GM21529 (cell line): Measurements from ENCODE around the gene RTN3.
A peak's percentile ranks its signal among the peaks of the same experiment; 100 is the strongest.
"Not testable (repeated sequence)": the region's sequence is repeated elsewhere in the genome, so short reads cannot be mapped to it uniquely, and the experiment has no call there.

Experiments
- ATAC-seq: cut with Tn5 transposase; IDR thresholded peaks from one replicate; pipeline ENCODE4 v1.9.1; 2021; ENCODE audit not compliant: unreplicated experiment

Gene RTN3, protein sequence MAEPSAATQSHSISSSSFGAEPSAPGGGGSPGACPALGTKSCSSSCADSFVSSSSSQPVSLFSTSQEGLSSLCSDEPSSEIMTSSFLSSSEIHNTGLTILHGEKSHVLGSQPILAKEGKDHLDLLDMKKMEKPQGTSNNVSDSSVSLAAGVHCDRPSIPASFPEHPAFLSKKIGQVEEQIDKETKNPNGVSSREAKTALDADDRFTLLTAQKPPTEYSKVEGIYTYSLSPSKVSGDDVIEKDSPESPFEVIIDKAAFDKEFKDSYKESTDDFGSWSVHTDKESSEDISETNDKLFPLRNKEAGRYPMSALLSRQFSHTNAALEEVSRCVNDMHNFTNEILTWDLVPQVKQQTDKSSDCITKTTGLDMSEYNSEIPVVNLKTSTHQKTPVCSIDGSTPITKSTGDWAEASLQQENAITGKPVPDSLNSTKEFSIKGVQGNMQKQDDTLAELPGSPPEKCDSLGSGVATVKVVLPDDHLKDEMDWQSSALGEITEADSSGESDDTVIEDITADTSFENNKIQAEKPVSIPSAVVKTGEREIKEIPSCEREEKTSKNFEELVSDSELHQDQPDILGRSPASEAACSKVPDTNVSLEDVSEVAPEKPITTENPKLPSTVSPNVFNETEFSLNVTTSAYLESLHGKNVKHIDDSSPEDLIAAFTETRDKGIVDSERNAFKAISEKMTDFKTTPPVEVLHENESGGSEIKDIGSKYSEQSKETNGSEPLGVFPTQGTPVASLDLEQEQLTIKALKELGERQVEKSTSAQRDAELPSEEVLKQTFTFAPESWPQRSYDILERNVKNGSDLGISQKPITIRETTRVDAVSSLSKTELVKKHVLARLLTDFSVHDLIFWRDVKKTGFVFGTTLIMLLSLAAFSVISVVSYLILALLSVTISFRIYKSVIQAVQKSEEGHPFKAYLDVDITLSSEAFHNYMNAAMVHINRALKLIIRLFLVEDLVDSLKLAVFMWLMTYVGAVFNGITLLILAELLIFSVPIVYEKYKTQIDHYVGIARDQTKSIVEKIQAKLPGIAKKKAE

DNA sequence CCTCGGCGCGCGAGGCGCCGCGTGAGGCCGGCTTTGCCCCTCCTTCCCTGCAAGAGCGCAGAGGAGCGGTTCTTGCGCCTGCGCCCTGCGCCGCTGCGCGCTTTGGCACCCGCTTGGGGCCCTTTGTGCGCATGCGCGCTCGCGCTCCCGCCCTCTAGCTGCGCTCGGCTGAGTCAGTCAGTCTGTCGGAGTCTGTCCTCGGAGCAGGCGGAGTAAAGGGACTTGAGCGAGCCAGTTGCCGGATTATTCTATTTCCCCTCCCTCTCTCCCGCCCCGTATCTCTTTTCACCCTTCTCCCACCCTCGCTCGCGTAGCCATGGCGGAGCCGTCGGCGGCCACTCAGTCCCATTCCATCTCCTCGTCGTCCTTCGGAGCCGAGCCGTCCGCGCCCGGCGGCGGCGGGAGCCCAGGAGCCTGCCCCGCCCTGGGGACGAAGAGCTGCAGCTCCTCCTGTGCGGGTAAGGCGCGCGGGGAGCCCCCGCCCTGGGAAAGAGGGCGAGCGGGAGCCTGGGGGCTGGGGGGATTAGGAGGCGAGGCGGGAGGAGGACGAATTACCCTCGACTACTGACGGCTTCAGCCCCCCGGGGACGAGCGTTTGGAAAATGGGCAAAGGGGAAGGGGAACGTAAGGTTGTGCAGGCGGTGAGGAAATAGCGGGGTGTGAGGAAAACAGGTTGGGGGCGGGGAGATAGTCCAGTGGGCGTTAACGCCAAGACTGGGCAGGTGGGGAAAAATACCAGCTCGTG is at the start of gene RTN3:
RTN3 (plus strand) TSS at position 180 of the 745 bp plus-strand sequence; CDS start at position 317, 137 bp downstream.
- peak; percentile 81 for ATAC-seq

DNA sequence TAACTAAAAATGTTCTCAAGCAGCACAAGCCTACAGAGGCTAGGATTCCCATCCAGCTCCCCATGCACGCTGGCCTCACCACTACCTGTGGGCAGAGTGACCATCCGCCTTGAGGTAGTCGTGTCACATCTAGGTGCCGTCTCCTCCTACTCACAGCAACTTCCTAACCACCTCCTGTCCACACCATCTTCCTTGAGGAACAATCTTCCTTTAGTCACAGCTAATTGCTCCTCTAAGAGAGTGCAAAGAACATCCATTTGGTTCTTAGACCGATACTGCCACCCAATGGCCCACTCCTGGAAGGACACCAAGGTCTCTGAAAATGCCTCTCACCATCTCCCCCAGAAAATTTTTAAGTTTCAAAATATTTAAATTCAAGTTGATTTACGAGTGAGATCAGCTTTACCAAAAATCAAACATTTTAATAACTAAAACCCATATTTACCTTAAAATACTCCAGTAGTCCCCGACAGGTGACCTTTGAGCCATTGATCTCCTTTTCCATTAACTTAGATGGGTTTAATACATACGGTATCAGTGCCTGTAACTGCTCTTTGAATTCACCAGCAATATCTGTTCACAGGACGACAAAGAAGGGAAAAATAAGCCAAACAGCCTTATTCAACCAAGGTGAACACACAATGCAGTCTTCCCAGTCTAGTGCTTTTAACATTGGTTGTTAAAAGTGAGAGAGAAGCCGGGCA is 45.4 kb upstream of the RTN3 start:
- no peak for ATAC-seq

DNA sequence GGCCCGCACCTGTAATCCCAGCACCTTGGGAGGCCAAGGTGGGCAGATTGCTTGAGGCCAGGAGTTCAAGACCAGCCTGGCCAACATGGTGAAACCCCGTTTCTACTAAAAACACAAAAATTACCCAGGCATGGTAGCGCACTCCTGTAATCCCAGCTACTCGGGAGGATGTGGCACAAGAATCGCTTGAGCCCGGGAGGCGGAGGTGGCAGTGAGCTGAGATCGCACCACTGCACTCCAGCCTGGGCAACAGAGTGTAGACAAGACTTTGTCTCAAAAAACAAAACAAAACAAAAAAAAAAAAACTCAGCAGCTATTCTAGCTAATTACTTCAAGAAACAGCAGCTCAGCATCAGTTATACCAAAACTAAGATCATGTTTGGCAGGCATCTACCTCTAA is 42.9 kb upstream of the RTN3 start:
- ATAC-seq, result not testable (repeated sequence)

DNA sequence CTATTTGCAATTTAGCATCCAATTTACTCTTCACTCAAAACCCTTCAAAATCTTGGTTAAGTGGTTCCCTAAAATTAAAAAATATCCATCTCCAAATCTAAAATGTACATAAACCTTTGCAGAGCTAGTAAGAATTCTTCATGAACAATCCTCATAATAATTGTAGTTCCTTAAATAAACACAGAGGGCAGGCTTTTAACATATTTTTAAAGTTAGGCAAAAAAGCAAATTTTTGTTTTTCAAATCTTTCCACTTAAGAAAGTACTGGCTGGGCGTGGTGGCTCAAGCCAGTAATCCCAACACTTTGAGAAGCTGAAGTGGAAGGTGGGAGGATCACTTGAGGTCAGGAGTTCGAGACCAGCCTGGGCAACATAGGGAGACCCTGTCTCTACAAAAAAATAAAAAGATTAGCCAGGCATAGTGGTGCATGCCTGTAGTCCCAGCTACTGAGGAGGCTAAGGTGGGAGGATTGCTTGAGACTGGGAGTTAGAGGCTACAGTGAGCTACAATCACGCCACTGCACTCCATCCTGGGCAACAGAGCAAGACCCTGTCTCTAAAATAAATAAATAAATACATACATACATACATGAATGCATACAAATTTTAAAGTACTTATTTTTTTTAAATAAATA is 42.0 kb upstream of the RTN3 start:
- ATAC-seq, result no peak

DNA sequence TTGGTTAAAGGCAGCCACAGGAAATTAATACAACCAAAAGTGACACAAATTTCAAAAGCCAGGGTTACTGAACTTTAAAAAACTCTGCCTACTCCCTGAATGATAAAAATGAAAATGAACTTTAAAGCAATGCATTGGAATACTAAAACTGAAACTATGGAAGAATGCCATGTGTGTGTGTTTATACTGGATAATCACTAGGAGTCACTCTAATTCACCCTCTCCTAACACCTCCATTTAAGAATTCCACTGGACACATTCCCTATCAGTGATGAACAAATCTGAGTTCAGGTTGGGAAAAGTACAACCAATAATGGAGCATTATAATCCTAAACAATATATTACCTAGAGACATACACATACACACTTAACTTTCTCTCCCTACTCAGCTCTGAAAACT is 39.6 kb upstream of the RTN3 start:
- ATAC-seq, result no peak

DNA sequence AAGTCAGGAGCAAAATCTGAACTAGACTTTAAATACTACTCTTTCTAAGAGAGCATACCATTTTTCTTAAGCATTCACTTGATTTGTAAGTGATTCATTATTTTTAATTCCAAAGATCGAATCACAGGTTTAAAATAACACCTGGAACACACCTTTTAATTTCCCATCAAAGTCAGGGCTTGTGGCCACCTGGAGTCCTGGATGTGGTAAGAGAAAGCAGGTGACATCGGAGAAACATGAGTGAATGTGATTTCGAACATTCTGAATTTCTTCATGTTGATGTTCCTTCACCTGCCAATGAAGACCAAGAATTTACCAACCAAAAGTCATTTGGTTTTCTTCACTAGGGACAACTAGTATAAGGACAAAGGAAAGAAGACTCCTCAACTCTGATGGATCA is 38.1 kb upstream of the RTN3 start:
- ATAC-seq, result no peak

DNA sequence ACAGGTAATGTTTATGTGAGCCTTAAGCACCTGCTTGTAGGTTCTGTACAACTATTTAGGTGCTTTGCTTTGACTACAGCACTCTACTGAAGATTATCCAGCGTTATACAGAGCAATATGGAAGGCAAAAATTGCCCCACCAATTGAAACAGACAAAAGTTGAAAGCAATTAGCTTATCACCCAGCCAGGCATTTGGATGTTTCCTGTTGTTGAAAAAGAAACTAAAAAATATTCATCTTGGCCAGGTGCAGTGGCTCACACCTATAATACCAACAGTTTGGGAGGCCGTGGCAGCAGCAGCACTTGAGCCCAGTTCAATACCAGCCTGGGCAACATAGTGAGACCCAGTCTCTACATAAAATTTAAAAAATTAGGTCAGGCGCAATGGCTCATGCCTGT is 28.6 kb upstream of the RTN3 start:
- no peak for ATAC-seq

DNA sequence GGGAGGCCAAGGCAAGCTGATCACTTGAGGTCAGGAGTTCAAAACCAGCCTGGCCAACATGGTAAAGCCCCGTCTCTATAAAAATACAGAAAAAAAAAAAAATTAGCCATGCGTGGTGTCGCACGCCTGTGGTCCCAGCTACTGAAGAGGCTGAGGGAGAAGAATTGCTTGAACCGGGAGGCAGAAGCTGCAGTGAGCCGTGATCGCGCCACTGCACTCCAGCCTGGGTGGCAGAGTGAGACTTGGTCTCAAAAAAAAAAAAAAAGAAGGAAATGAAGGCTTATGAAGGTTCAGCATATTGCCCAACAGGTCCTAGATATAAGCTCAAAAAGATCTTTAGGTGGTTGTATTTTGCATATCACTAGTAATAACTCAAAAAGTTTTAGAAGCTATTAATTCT is 20.3 kb upstream of the RTN3 start:
- ATAC-seq, result no peak

DNA sequence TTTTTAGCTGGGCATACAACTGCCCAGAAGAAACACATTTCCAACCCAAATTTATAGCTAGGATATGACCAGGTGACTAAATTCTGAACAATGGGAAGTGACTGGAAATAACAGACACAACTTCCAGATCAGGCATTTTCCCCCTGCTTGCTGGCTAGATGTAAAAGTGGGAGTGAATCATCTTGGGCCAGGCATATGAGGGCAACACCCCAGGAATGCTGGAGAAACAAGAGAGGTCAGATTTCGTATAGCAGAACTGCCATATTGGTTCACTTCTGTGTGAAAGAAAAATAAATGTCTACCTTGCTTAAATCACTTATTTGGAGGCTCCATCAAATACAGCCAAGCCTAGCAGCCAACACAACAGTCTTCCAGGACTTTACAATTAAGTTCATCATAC is 17.5 kb upstream of the RTN3 start:
- ATAC-seq, result no peak

DNA sequence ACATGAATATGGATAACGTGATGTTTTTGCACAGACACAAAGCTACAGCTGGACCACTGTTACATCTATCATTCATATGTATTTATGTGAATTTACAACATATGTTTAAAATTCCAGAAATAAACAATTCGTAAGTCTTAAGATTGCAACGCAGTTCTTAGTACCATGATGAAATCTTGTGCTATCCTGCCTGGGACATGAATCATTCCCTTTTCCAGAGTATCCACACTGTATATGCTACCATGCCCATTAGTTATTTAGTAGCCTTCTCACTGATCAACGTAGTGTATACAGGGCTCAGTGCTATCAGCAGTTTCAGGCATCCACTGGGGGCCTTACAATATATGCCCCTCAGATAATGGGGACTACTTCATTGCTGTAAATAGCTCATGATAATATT is 14.4 kb upstream of the RTN3 start:
- no peak for ATAC-seq

DNA sequence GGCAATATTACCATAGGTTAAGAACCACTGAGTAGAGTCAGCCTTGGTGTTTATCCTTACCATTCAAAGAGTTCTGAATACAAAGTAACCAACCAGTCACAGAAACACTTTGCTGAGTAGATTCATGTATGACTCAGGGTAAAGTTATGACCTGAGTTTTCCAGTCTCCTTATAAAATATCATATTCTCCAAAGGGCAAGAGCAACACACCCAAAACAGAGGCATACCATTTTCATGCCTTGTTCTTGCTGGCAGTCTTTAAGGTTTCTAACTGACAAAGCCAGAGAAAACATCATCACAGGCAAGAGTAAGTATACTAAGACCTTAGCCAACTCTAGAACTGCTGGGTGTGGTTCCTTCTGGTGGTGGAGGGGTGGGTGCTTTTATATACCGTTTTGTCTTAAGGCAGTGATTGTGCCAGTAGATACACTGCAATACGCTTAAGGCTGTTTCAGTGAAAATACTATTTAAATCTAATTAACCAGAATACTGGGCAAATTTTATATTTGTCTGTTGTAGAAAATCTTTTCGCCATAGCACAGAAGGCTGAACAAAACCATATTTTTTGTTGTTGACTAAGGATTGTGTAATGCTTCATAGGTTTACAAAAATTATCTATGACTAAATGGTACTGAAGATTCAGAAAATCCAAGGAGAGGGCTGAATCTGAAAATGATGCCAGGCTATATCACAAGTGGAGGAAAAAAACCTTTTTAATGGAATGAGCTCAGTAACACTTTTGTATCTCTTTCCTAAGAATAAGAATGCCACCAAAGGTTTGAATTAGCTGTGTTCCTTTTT is 13.1 kb upstream of the RTN3 start:
- ATAC-seq, result no peak

DNA sequence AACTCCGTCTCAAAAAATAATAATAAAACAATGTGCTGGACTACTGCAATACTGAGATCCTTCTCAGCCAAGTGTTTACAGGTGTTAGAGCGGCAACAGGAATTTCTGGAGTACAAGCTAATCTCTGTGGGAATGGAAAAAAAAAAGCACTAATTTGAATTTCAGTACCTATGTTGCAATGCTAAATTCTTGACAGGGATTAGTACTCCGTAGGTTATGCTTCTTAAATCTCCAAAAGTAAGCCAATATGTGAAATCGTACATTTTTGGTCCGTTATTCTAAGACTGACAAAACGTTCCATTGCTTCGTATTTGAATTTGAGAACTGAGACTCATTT is 11.2 kb upstream of the RTN3 start:
- no peak for ATAC-seq

DNA sequence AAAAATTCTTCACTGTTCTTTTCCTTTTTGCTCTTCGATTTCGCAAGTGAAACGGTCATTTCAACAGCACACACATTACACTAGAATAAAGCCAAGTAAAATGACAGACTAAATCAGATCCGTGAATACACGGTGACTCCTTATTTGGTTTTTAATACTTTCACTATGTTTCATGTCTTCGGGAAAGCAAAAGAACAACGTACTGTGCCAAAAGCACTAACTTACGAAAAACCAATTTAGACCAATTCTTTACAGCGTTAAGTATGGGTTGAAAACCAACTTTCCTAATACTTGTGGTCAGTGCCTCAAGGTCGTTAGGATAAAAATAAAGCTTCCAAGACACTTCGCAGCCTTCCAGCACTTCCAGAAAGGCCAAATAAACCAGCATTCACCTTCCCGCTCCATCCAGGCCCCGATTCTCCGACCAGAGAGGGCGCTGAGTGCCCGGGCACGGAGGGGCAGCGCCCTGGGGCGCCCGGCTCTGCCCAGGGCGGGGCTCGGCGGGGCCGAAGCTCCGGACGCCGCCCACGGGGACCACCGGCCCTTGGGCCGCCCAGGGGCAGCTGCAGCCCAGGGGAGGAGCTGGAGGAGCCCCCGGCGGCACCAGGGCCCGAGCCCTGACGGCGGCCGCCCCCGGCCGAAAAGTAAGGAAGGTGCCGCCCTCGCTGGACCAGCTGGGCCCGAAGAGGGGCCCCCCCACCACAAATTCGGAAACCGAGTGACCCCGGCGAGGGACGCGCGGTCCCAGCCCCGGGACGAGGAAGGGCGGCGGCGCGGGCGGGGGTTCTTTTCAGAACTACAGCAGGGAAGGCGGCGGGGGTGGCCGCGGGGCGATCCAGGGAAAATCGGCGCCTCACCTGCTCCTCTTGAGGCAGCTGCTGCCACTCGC is 10.6 kb upstream of the RTN3 start:
- ATAC-seq, result peak; percentile 36

DNA sequence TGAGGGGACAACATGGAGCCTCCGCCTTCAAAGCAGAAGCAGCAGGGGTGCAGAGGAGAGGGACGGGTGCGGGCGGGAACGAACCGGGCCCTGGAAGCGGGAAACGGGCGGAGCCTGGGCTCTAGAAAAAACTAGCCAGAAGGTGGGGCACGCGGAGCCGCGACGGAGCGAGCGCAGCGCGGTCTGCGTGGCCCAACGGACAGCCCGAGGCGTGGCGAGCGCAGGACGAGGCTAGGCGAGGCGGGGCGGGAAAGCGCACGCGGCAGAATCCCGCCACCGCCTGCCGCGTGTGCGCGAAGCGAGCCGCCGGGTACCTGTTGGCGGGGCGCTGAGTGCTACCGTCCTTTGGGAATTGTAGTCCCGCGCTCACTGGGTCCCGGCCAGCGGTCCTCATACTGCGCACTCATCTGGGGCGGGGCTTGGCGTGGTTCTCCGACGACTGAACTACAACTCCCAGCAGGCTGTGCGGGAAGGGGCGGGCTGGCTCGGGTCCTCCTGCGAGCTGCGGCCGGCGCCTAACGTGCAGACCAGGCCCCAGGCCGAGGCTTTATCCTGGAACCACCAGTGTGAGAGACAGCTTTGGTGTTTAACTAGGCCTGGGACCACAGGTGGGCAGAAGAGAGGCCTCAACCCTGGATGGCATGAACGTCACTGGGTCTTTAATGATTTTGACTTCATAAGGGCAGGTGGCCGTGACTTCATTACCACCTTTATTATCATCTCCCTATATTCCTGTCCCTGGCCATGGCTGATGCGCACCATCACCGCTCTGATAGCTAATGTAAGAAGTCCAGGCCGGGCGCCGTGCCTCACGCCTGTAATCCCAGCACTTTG is 9.8 kb upstream of the RTN3 start, which contains the start of gene ATL3:
ATL3 (minus strand) TSS at position 55 of the 834 bp plus-strand sequence; CDS start at position 14, 41 bp downstream.
- ATAC-seq, result peak; percentile 87

DNA sequence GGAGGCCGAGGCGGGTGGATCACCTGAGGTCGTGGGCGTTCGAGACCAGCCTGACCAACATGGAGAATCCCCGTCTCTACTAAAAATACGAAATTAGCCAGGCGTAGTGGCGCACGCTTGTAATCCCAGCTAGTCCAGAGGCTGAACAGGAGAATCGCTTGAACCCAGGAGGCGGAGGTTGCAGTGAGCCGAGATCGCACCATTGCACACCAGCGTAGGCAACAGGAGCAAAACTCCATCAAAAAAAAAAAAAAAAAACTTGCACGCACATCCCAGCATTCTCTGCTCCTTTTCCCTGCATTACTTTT is 9.2 kb upstream of the RTN3 start:
- ATAC-seq, result no peak

DNA sequence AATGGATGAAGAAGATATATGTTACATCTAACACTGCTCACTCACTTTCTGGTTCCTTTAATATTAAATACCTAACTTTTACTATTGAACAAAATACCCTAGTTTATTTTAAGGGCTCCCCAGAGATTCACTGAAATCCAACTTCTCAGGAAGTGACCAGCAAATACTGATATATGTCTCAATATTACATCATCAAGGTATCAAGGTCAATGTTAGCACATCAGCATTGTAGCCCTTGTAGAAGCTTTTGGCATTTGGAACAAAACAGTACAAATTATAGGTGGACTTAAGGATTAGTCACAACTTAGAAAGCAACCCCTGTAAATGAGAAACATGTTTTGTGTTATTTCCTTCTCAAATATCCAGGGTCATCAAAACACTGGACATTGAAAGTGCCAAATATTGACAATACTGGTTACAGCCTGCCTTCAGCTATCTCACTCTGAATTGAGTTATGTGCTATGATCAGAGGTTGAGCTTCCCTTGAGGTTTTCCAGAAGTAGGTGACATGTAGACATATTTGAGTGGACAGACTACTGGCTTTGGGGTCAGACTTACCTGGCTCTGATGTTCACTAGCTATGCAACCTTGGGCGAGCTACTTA is 8.3 kb upstream of the RTN3 start:
- no peak for ATAC-seq

DNA sequence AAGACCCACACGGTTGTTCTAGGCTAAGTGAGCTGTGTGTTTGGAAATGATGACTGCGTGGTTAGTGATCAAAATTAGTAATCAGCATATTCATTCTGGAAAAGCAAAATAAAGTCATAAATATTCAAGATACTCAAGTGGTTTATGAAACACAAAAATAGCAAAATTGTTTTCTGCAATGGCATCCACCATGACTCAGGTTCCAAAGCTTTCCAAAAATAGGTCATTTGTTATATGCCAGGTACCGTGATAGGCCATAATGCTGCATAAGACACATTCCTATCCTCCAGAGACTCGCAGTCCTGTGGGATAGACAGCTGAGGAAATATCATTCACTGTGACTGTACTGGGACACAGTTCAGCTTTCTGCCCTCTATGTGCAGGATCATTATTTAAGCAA is 7.7 kb upstream of the RTN3 start:
- ATAC-seq, result no peak
